Stimulated activated CD4-positive, alpha-beta T cell treated with anti-CD3 and anti-CD28 coated beads, TNF-alpha, amount 100 ng/mL, for 48 hours (primary cell): ENCODE results near the gene APOB.

Source experiments
- DNase-seq, 3 donors: peaks; one replicate each; pipeline ENCODE4 v3.0.0-alpha.2; 2020; ENCODE audit warnings: low read depth in 3 of 3

The APOB gene

GRCh38 chr2:20972792-20973565 is 70.9 kb downstream of the APOB start:
- no peak for DNase-seq

- no peak for DNase-seq
Observed at GRCh38 chr2:20972110-20972509, 71.8 kb downstream of the APOB start.

- DNase-seq = no peak
Observed at GRCh38 chr2:20970068-20970467, 73.8 kb downstream of the APOB start.

DNA sequence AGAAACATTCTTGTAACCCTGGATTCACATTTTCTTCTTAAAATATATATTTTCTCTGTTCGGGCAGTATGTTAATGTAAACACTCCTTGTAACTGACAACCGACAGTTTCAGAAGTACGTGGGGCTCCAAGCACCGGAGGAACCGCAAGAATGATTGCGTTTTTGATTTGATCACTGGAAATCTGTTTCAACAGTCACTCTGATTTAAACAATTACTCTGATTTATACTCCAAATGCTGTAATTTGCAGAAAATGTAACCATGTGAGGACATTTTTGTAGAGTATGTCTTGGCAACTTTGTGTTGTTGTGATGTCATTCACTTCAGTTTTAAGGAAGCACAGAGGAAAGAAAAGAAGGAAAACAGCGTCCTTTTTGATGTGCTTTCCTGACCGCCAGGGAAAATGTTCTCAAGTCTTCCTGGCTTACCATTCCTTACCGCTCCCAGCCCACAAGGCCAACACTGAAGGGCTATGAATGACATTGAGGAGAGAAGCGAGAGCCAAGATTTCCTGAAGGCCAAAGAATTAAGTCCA is 77.7 kb downstream of the APOB start:
- no peak for DNase-seq

- DNase-seq = no peak
Observed at GRCh38 chr2:20965221-20965620, 78.7 kb downstream of the APOB start.

GRCh38 chr2:20963867-20964266 is 80.0 kb downstream of the APOB start:
- no peak for DNase-seq

- DNase-seq = peak; percentile 44 to 64 (median 46)
Observed at GRCh38 chr2:20962939-20963557, 80.8 kb downstream of the APOB start.

DNA sequence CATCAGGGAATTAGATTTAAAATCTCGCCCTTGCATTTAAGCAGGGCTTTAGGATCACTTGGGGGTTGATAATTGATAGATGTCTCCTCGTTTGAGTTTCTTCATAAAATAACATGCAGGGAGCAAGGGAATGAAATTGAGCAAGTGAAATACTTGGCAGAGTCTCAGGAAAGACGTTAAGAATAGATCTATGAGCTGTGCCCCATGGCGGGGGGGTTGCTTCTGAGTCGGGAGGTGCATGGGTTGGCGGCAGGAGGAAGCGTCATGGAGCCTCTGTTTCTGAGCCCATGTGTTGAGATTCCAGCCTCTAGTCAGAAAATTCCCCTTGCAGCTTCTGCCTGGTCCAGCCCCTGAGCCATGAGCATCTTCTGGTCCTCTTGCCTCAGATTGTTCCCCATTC is 82.0 kb downstream of the APOB start:
- no peak for DNase-seq

- no peak for DNase-seq
Observed at GRCh38 chr2:20960003-20960402, 83.9 kb downstream of the APOB start.

DNA sequence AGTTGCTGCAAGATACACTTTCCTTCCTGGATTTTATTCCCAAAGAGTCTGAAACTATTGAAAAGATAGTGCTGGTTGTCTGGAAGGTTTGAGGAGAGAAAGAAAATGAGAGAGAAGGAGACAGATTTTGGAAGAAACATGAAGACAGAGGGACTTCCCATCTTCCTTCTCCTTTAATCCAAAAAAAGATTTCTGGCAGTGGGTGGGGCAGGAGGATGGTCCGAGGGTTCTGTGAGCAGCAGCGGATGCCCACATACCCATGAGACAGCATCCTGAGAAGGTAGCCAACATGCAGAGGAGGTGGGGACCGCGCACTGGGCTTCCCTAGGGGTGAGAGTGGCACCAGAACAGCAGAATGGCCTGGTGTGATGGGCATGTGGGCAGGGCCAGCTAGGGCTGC is 84.6 kb downstream of the APOB start:
- no peak for DNase-seq

GRCh38 chr2:20957788-20958525 is 85.9 kb downstream of the APOB start:
- DNase-seq = no peak

- DNase-seq = no peak
Observed at GRCh38 chr2:20955277-20956026, 88.4 kb downstream of the APOB start.

DNA sequence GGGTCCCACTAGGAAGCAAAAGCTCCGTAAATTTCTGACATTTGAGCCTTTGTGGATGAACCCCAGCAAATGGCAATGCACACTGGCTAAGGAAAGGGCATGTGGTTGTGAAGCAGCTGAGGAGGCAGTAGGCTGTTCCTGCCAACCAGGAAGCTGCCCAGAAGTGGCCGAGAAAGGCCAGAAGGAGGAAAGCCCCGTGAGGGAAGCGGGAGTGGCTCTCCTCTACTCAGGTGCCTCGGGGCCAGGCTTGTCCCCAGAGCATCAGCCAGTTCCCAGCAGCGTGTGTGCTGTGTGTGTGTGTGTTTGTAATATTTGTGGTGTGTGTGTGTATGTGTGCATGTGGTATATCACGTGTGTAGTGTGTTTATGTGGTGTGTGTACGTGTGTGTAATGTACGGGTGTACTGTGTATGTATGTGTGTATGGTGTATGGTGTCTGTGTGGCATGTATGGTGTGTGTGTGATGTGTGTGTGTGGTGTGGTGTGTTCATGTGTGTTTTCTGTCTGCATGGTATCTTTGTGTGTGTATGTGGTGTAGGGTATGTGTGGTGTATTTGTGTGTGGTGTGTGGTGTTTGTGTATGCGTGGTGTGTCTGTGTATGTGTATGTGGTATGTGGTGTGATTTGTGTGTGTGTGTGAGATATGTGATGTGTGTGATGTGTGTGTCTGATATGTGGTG is 90.6 kb downstream of the APOB start:
- DNase-seq = no peak
